ENCODE data around the gene RAB26. TPM values are rescaled to one million over a fixed set of nuclear protein-coding genes. Genes with fewer than 3 reads are reported as not detected.

Gene RAB26
- total RNA-seq, 1 donor from 2014 or later: 3.4 TPM

DNA sequence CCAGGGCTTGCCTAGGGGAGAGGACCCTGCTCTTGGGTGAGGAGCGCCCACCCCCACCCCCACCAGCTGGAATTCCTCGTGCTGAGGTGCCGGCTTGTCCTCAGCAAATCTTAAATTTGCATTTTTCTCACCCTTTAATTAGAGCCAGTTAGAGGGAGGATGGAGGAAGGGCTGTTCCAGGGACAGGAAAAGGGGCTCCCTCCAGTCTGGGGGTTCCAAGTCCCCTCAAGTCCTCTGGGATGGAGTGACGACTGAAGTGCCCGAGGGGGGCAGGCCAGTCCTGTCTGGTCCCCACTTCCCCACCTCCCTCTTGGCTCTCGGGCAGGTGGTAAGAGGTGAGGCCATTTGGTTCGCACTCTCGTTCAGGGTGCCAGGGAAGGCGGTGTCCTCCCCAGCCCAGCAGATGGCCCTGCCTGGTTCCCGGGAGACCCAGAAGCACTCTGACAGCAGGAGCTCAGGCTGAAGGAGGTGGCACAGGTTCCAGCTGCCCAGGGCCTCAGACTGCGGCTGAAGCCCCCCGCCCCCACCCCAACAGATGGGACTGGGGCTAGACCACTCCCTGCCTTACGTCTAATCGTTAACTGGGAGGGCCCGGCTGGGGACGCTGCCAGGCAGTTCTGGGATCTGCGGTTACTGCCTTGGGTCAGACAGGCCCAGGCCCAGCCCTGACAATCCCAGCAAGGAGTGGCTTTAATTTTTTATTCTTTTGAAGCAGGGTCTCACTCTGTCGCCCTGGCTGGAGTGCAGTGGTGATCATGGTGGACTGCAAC is 2.2 kb downstream of the RAB26 start:
- H3K27ac Mint-ChIP-seq (ENCODE audit: unreplicated experiment): peak overlapping the region; percentile 27
- peaks cover 61% of the 10 kb centered on the region for H3K4me1 Mint-ChIP-seq (ENCODE audit: unreplicated experiment)
- TF ChIP-seq, protein P1, sequence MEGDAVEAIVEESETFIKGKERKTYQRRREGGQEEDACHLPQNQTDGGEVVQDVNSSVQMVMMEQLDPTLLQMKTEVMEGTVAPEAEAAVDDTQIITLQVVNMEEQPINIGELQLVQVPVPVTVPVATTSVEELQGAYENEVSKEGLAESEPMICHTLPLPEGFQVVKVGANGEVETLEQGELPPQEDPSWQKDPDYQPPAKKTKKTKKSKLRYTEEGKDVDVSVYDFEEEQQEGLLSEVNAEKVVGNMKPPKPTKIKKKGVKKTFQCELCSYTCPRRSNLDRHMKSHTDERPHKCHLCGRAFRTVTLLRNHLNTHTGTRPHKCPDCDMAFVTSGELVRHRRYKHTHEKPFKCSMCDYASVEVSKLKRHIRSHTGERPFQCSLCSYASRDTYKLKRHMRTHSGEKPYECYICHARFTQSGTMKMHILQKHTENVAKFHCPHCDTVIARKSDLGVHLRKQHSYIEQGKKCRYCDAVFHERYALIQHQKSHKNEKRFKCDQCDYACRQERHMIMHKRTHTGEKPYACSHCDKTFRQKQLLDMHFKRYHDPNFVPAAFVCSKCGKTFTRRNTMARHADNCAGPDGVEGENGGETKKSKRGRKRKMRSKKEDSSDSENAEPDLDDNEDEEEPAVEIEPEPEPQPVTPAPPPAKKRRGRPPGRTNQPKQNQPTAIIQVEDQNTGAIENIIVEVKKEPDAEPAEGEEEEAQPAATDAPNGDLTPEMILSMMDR (IDR thresholded peaks at IDR 0.05): no peak
- no peak for DNase-seq (ENCODE audit: extremely low spot score, unreplicated experiment)
- no peaks in the 10 kb centered on the region for H3K27me3 Mint-ChIP-seq (ENCODE audit: unreplicated experiment)
- H3K4me3 Mint-ChIP-seq (ENCODE audit: unreplicated experiment): peak overlapping the region; percentile 38
- no peaks in the 10 kb centered on the region for H3K9me3 Mint-ChIP-seq (ENCODE audit: unreplicated experiment)
- H3K36me3 Mint-ChIP-seq (ENCODE audit: unreplicated experiment): peaks cover 4% of the 10 kb centered on the region

DNA sequence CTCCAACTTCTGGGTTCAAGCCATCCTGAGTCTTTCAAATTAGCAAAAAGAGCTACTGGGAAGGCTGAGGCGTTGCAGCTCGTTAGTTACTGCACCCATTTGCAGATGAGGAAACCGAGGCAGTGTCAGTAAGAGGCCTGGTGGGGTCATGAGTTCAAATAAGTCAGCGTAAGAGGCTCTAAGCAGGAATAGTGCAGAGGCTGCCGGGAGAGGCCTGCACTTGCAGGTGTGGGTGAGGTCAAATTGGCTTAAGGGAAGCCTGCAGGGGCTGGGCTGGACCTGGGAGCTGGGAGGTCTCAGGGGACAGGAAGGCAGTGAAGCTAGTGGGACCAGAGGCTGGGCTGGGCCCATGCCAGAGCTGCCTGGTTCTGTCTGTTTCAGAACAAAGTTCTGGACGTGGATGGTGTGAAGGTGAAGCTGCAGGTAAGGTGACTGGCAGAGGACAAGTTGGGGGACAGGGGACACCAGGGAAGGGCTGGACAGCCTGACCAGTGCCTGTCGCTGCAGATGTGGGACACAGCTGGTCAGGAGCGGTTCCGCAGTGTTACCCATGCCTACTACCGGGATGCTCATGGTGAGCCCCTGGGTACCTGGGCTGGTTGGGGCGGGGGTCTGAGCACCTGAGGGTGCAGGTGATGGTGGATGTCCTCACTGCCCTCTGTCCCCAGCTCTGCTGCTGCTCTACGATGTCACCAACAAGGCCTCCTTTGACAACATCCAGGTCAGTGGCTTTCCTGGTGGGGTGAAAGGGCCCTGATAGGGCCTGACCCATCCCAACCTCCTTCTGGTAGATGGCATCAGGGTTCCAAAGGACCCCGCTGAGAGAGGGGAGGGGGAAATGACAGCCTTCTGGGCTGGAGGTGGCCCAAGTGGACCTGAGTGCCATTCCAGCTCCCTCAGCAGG is 3.0 kb downstream of the RAB26 start:
- Mint-ChIP-seq H3K4me3 (ENCODE audit: unreplicated experiment) (peak overlapping the region; percentile 17), H3K27ac (ENCODE audit: unreplicated experiment) (peak overlapping the region; percentile 27), H3K4me1 (ENCODE audit: unreplicated experiment) (peaks cover 64% of the 10 kb centered on the region), H3K9me3 (ENCODE audit: unreplicated experiment) (no peaks in the 10 kb centered on the region), H3K36me3 (ENCODE audit: unreplicated experiment) (peaks cover 4% of the 10 kb centered on the region), H3K27me3 (ENCODE audit: unreplicated experiment) (no peaks in the 10 kb centered on the region)
- TF ChIP-seq, protein P1 (IDR thresholded peaks at IDR 0.05): no peak
- DNase-seq (ENCODE audit: extremely low spot score, unreplicated experiment): no peak

- peaks cover 4% of the 10 kb centered on the region for H3K36me3 Mint-ChIP-seq (ENCODE audit: unreplicated experiment)
- H3K9me3 Mint-ChIP-seq (ENCODE audit: unreplicated experiment): no peaks in the 10 kb centered on the region
- H3K4me3 Mint-ChIP-seq (ENCODE audit: unreplicated experiment): peak overlapping the region; percentile 89
- peaks cover 71% of the 10 kb centered on the region for H3K4me1 Mint-ChIP-seq (ENCODE audit: unreplicated experiment)
- H3K27me3 Mint-ChIP-seq (ENCODE audit: unreplicated experiment): no peaks in the 10 kb centered on the region
- TF ChIP-seq, protein P1 (IDR thresholded peaks at IDR 0.05): no peak
- H3K27ac Mint-ChIP-seq (ENCODE audit: unreplicated experiment): peak overlapping the region; percentile 64
- no peak for DNase-seq (ENCODE audit: extremely low spot score, unreplicated experiment)
Measured at GRCh38 chr16:2152695-2153506, 4.5 kb downstream of the RAB26 start.

DNA sequence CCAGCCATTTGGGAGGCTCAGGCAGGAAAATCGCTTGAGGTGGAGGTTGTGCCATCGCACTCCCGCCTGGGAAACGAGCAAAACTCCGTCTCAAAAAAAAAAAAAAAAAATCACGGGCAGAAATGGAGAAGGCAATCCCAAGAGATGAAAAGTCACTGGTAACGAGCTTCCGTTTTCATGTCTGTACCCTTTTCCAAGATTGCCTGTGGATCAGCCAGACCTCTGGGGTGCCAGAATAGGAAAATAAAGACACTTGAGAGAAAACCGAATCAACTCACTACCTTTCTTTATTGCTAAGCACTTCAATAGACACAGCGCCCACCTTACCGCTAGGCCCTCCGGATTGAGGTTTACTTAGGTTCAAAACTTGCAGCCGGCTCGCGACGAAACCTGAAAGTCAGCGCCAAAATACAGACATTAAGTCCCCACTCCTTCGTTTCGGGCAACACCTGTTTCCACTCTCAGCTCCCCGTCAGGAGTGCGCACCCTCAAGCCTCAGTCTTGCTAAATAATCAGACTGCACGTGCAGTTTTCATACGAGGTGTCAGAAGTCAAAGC is 6.2 kb downstream of the RAB26 start:
- Mint-ChIP-seq H3K4me3 (ENCODE audit: unreplicated experiment) (peak overlapping the region; percentile 89), H3K9me3 (ENCODE audit: unreplicated experiment) (no peaks in the 10 kb centered on the region), H3K36me3 (ENCODE audit: unreplicated experiment) (peaks cover 4% of the 10 kb centered on the region), H3K27ac (ENCODE audit: unreplicated experiment) (peak overlapping the region; percentile 76), H3K4me1 (ENCODE audit: unreplicated experiment) (peaks cover 77% of the 10 kb centered on the region), H3K27me3 (ENCODE audit: unreplicated experiment) (no peaks in the 10 kb centered on the region)
- DNase-seq (ENCODE audit: extremely low spot score, unreplicated experiment): no peak
- TF ChIP-seq, protein P1 (IDR thresholded peaks at IDR 0.05): no peak

Measured in osteocyte (in vitro differentiated cells).